K562 (cell line): ENCODE measurements around the gene HLTF. TPM values are rescaled to one million over a fixed set of nuclear protein-coding genes. Genes with fewer than 3 reads are reported as not detected.

Experiments used
- FOXJ2 ChIP-seq: fragments of 200-800 bp; sonication (Bioruptor generic); IDR thresholded peaks from 2 replicates; pipeline ENCODE4 v1.6.1; 2016; ENCODE audit warnings: missing genetic modification characterization, missing compliant biosample characterization
- MGA ChIP-seq: fragments of 450-650 bp; IDR thresholded peaks from 2 replicates; pipeline ENCODE4 v1.6.1; 2016; ENCODE audit warnings: mild to moderate bottlenecking, moderate library complexity
- POLR2G ChIP-seq: fragments of 200-400 bp; formaldehyde crosslinking; IDR thresholded peaks from 2 replicates; pipeline ENCODE4 v1.6.1; 2017; ENCODE audit warnings: low read depth, mild to moderate bottlenecking, antibody characterized with exemption, low read length, moderate library complexity
- POLR3G ChIP-seq: IDR thresholded peaks from 2 replicates; pipeline ENCODE4 v1.6.1; 2011; ENCODE audit not compliant: insufficient read length, insufficient replicate concordance; ENCODE audit errors: extremely low read depth
- ZBTB8A ChIP-seq: fragments of 450-650 bp; IDR thresholded peaks from 2 replicates; pipeline ENCODE4 v1.6.1; 2018; ENCODE audit warnings: mild to moderate bottlenecking, moderate library complexity; ENCODE audit not compliant: partially characterized antibody
- ZNF184 ChIP-seq: sonication (generic); formaldehyde crosslinking; IDR thresholded peaks from 2 replicates; pipeline ENCODE4 v1.5.0; 2020; ENCODE audit warnings: missing genetic modification reagents
- ZNF586 ChIP-seq: fragments of 450-650 bp; formaldehyde crosslinking; conservative IDR thresholded peaks from 2 replicates; pipeline ENCODE4 v1.4.0; 2020; ENCODE audit warnings: mild to moderate bottlenecking, moderate library complexity
- polyA plus RNA-seq, 8 experiments: library from polyadenylated mRNA; depleted of rRNA in 4 of 8; stranded (reverse) in 5 of 8; unstranded in 3 of 8; fragments of >200 nt; fragmentation: Nextera tagmentation in 2 of 8; fragmentation: Illumina TruSeq in 1 of 8; extraction: Ambion mirVana in 2 of 8; extraction: Trizol in 1 of 8; gene quantifications; 2 replicates each; pipeline versions ENCODE4 v1.2.1 to v1.2.3, GENCODE V29; 2011 to 2014; ENCODE audit warnings: inconsistent platforms in 1 of 8, missing spikeins in 1 of 8
- total RNA-seq, 7 experiments: library from RNA; depleted of rRNA in 6 of 7; stranded (reverse); fragments of >200 nt in 6 of 7; fragmentation: Illumina TruSeq in 2 of 7; extraction: Trizol in 2 of 7; gene quantifications; 2 replicates each; pipeline versions ENCODE4 v1.2.1 to v1.2.3, GENCODE V29; 2011 to 2021; ENCODE audit warnings: low replicate concordance in 1 of 7

Gene HLTF
- total and polyA plus RNA-seq, 9 of the 15 experiments (the other 6 are each of a cell fraction or from before 2014, with no cell fraction given): 35.1 to 82.4 (median 50.4) TPM

GRCh38 chr3:149037684-149038083 lies 48.6 kb downstream of the HLTF start (continued):
- TF ChIP-seq MGA (no peak), ZBTB8A (no peak), POLR2G (no peak), FOXJ2 (tag) (no peak), ZNF184 (no peak), ZNF586 (CRISPR knock-in tag) (no peak), POLR3G (no peak)
